ENCODE data around the gene PPP1R17.

The PPP1R17 gene

DNA sequence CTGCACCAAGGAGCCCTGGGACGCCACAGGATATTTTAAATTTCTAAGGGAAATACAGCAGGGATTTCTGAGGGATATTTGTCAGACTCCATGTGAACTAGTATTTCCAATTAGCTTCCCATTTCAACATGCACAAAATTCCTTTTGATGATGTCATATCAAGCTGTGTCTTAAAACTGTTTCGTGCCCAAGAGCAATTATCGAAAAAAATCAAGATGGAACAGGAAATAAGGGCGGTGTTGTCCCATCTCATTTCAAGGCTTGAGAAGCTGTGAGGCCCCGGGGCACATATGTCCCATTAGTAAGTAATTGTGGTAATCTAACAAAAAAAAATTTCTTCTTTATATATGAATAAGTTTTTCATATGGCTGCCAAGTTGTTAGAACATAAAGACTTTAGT lies 47.4 kb downstream of the PPP1R17 start:
- in situ Hi-C loops (cut with MboI; ENCODE audit: low sequenced_read_pairs, unreplicated experiment) = loop anchor here (10.0 to 25.0 kb wide), 2 partner anchors 297 to 610 kb away; no protein-coding TSS in a partner anchor
- DNase-seq (ENCODE audit: low spot score) = no peak

DNA sequence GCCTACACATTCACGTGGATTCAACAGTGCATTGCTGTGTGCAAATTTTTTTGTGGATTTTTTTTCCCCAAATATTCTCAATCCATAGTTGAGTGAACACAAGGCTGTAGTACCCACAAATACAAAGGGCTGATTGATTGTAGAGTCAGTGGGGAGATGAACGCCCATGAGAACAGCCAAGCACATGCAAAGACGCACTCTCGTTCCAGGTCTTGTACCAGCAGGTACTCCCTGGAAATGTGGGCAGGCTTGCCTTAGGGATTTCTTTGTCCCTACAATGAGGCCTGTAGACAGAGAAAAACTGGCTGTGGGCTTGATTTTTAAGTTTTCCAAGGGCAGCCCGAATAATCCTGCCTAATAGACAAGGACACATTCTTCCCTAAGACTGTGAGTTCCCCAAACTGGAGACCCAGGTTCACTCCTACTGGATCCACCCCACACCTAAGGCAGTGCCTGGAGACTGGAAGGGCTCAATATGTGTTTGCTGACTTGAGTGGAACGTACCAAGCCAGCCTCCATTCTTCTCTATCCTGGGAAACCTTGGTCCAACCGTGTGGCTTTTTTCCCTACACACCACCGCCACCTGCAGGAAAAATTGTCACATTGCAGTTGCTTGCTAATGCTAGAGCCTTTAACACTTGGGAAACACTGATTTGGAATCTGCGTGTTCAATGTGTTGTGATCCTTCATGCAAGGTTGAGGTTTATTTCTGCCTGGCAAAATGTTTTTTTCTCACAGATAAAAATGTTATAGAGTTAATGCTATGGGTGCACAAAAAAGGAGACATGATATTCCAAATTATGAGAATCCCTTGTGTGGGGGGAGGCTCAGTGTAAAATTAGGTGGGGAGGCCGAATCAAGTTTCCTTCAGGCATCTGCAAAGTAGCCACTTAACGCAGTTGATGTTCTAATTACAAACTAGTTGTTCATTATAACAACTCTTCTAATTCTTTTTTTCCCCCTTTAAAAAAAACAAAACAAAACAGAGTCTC lies 49.3 kb downstream of the PPP1R17 start:
- DNase-seq (ENCODE audit: low spot score) = peak; percentile 41
- TF ChIP-seq, protein P1, sequence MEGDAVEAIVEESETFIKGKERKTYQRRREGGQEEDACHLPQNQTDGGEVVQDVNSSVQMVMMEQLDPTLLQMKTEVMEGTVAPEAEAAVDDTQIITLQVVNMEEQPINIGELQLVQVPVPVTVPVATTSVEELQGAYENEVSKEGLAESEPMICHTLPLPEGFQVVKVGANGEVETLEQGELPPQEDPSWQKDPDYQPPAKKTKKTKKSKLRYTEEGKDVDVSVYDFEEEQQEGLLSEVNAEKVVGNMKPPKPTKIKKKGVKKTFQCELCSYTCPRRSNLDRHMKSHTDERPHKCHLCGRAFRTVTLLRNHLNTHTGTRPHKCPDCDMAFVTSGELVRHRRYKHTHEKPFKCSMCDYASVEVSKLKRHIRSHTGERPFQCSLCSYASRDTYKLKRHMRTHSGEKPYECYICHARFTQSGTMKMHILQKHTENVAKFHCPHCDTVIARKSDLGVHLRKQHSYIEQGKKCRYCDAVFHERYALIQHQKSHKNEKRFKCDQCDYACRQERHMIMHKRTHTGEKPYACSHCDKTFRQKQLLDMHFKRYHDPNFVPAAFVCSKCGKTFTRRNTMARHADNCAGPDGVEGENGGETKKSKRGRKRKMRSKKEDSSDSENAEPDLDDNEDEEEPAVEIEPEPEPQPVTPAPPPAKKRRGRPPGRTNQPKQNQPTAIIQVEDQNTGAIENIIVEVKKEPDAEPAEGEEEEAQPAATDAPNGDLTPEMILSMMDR (IDR thresholded peaks at IDR 0.05; ENCODE audit: borderline replicate concordance, control extremely low read depth, extremely low read depth, insufficient read depth, missing control alignments) = peak; percentile 64
- in situ Hi-C loops (cut with MboI; ENCODE audit: low sequenced_read_pairs, unreplicated experiment) = loop anchor here (10.0 to 25.0 kb wide), 2 partner anchors 299 to 611 kb away; no protein-coding TSS in a partner anchor

More for the DNA sequence above, 47.4 kb downstream of the PPP1R17 start:
- TF ChIP-seq, protein P1 (IDR thresholded peaks at IDR 0.05; ENCODE audit: borderline replicate concordance, control extremely low read depth, extremely low read depth, insufficient read depth, missing control alignments) = no peak

DNA sequence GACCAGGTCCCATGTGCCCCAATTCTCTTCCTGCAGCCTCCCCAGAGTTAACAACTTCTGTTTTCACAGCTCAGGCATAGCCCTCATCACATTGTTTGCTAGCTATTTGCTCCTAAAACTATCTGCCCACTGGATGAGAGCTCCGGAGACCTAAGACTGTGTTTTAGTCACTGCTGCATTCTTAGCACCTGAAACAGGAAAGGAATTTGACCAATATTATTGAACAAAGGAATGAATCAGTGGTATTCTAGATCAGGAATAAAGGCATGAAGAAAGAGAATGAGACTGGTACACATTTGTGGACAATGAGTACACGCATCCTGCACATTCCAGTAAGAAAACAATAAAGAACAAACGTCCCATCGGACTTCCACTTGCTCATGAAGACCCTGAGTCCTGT lies 54.8 kb downstream of the PPP1R17 start:
- in situ Hi-C loops (cut with MboI; ENCODE audit: low sequenced_read_pairs, unreplicated experiment) = loop anchor here (10.0 to 25.0 kb wide), 3 partner anchors 305 to 603 kb away; no protein-coding TSS in a partner anchor
- no peak for DNase-seq (ENCODE audit: low spot score)
- TF ChIP-seq, protein P1 (IDR thresholded peaks at IDR 0.05; ENCODE audit: borderline replicate concordance, control extremely low read depth, extremely low read depth, insufficient read depth, missing control alignments) = no peak

DNA sequence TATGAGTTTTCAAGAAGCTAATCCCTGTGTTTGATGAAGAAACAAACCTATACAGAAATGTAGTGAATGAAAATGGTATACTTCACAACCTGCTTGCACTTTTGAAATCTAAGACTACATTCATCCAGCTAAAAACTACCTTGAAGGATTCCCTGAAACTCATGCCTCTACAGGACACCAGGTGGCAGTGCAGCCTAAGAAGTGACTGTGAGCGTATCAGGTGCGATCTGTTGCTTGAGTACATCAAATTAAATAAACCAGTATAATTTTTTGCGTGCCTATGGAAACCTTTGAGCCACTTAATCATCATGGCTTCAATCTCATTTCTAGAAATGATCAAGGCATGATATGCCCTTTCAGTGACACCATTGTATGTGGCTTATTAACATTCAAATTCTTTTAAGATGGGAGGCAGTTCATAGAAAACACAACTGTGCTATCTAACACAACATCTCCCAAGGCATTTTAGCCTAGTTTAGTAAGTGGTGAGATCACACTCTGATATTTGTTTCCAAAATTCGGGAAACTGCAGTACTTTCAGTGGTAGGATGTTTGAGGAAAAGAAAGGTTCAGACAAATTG lies 57.4 kb downstream of the PPP1R17 start:
- peak; percentile 42 for DNase-seq (ENCODE audit: low spot score)
- in situ Hi-C loops (cut with MboI; ENCODE audit: low sequenced_read_pairs, unreplicated experiment) = loop anchor here (10.0 to 25.0 kb wide), 3 partner anchors 307 to 600 kb away; no protein-coding TSS in a partner anchor
- TF ChIP-seq, protein P1 (IDR thresholded peaks at IDR 0.05; ENCODE audit: borderline replicate concordance, control extremely low read depth, extremely low read depth, insufficient read depth, missing control alignments) = peak; percentile 71

DNA sequence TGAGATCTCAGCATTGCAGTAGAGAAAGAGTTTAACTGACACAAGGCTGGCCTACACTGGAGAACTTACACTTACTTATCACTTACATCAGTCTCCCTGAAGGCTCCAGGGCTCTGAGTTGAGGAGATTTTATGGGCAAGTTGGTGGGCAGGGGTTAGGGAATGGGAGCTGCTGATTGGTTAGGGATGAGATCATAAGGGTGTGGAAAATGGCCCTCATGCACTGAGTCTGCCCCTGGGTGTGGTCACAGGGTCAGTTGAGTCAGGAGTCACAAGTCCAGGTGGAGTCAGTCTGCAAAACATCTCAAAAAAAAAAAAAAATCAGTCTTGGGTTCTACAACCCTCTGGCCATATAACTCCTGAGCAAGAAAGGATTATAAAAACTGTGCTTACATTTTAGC lies 60.5 kb downstream of the PPP1R17 start:
- in situ Hi-C loops (cut with MboI; ENCODE audit: low sequenced_read_pairs, unreplicated experiment) = loop anchor here (10.0 to 25.0 kb wide), 3 partner anchors 310 to 597 kb away; no protein-coding TSS in a partner anchor
- no peak for DNase-seq (ENCODE audit: low spot score)
- TF ChIP-seq, protein P1 (IDR thresholded peaks at IDR 0.05; ENCODE audit: borderline replicate concordance, control extremely low read depth, extremely low read depth, insufficient read depth, missing control alignments) = no peak

DNA sequence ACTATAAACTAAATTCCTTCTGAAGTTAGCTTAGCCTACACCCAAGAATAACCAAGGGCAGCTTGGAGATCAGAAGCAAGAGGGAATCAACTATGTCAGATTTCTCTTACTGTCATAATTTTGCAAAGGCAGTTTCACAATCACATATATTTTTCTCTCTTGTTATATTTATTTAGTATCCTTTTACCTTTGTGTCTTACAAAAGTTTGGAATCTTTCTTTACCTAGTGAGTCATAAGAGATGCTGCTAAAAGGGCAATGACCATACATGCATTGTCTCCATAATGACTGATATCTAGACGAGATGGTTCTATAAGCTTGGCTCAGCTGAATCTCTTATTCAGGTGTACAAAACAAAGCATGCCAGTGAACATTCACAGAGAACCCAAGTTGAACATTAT lies 61.1 kb downstream of the PPP1R17 start:
- DNase-seq (ENCODE audit: low spot score) = no peak
- TF ChIP-seq, protein P1 (IDR thresholded peaks at IDR 0.05; ENCODE audit: borderline replicate concordance, control extremely low read depth, extremely low read depth, insufficient read depth, missing control alignments) = no peak
- in situ Hi-C loops (cut with MboI; ENCODE audit: low sequenced_read_pairs, unreplicated experiment) = loop anchor here (10.0 to 25.0 kb wide), 3 partner anchors 311 to 597 kb away; no protein-coding TSS in a partner anchor

All from GM13976 (cell line).